NCI-H2107 (cell line): ENCODE results near the gene CDKN2A.

Experiments
- DNase-seq: peaks from one replicate; lab custom pipeline; 2025; lab: John Stamatoyannopoulos, UW

The CDKN2A gene

GRCh38 chr9:21993893-21994555 is at the start of gene CDKN2A:
Gene CDKN2A, minus strand, starts transcription at chr9:21994392.
- no peak for DNase-seq

GRCh38 chr9:22043928-22044327 is 49.7 kb upstream of the CDKN2A start:
- no peak for DNase-seq

DNA sequence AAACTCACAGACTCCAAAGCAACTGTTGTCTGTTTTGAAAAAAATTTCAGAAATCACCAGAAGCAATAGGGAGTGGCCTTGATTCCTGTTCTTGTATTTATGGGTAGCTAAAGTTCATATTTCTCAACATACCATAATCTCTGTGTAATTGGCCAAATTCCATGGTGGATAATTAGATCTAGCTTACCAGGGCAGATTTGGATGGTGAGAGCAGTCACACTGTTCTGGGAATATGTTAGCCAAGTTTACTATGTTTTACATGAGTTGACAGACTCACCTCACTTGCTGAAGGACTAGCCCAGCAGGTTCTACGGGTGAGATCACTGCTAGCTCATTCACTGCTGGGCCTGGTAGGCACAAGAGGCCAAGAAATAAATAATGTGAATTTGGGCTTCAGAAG is 47.6 kb upstream of the CDKN2A start:
- DNase-seq = no peak

- DNase-seq = no peak
These were observed 47.2 kb upstream of the CDKN2A start for GRCh38 chr9:22041344-22041743.

- DNase-seq = no peak
These were observed 46.6 kb upstream of the CDKN2A start for GRCh38 chr9:22040760-22041159.

DNA sequence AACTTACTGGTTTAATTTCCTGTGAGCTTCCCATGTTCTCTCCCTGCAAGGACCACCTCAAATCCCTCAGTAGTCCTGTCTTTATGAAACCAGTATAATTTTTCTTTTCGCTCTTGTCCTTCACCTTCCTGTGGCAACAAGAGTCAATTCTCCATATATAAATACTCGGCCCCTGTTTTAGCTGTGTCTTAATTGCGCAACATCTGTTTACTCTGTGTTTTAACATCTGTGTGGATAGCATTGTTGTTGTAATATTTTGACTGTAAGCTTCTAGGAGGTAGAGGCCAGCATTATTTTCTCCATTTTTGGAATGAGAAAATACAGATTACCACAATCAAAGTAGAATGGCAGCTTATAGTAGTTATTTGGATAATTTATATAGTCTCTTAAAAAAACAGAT is 45.1 kb upstream of the CDKN2A start:
- DNase-seq = no peak

GRCh38 chr9:22037954-22038690 is 43.9 kb upstream of the CDKN2A start:
- DNase-seq = no peak

DNA sequence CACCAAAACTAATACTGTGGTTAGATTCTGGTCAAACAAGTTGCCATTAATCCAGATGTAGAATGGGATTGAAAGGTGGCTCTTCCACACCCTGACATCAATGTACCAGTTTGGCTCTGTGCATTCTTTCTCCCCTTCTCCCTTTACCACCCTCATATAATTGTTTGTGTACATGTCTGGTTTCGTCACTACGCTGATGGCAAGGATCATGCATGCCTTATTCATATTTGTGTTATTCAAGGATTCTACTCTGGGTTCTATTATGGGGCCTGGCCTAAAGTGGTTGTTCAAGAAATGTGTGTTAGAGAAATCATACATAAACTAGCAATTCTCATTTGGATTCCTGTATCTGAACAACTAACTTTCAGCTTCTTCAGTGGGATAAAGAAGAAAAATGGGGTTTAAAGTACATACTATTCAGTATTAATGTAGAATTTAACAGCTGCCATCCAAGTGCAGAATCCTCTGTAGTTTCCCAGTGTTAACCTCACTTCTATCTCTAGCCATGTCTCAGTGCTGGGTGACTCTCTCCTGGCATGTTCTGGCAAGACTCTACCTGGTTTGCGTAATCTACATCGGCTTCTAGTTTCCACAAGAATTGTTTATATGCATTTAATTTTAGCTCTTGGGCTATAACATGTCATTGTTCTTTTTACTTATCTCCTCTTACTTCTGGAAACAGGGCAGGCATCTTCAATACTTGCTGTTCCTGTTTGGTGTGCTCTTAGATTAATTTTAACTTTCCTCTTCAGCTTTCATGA is 42.9 kb upstream of the CDKN2A start:
- no peak for DNase-seq

- DNase-seq = no peak
These were observed 41.4 kb upstream of the CDKN2A start for GRCh38 chr9:22035591-22036011.

GRCh38 chr9:22033012-22033630 is 38.9 kb upstream of the CDKN2A start:
- DNase-seq = no peak

GRCh38 chr9:22031655-22032411 is 37.6 kb upstream of the CDKN2A start:
- no peak for DNase-seq

DNA sequence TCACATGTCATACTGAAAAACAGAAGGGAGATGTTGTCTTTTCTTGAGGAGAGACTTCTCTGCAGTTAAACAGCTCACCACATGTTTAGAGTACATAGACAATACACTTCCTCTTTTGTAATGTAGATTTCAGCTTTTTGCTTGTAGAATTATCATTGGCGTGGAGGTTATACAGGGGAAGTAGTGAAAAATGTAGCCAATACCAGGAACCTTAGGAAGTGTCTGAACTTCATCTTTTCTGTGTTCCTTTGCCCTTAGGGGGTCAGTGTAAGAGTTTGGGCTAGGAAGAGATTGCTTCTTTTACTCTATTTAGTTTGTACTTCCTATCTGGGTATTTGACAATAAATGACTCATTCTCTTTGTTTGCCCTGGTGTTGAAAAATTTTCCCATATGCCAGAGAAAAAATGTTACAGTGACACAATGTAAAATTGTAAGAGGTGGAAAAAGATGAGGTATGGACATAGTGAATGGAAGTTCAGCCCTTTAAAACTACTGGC is 36.0 kb upstream of the CDKN2A start:
- no peak for DNase-seq

DNA sequence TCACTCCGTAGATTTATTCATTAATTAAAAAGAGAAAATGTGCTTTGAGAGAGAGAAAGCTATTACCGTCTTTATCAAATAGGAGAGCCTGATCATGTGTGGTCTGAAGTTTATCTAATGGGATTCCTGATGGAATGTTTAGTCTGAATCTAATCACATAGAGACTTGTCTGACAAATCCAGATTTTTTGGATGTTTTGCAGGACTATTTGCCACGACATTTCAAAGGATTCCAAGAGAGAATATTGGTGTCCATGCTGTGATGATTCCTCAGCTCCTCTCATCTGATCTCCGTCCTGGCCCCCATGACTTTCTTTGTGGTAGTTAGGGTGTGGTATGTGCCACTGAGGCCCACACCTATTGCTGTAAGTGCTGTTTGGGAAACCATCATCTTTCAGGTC is 35.0 kb upstream of the CDKN2A start:
- DNase-seq = no peak

DNA sequence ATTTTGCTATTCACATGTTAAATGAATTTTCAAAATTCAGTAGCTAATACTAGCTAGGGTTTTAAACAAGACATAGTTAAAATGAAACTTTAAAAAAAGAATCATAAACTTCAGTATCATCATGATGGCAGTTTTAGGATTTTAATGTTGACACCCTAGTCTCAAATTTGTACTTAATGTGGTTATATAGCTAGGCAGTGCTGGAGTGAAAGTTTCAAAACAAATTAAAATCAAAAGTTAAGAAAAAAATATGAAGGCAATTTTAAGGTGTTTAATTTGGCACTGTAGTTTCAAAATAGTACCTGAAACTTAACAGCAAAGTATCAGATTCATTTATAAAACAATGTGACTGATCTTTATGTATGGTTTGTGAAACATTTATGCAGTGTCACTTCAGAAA is 34.2 kb upstream of the CDKN2A start:
- DNase-seq = no peak

DNA sequence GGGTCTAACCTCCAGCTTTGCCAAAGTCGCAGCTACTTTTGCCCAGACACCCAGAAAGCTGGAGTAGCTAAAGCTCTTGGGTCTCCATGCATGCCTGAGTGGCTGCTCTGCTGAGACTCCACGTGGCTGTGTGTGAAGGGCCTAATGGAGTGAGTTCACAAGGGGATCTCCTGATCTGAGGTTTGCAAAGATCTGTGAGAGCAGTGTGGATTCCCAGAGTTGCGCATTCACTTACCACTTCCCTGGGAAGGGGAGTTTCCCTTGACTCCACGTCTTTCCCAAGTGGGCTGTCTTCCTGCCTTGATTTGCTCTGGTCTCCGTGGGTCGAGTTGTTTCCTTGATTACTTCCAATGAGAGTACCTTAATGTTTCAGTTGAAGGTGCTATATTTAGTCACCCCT is 32.5 kb upstream of the CDKN2A start:
- DNase-seq = no peak

- no peak for DNase-seq
These were observed 28.2 kb upstream of the CDKN2A start for GRCh38 chr9:22022396-22022795.

DNA sequence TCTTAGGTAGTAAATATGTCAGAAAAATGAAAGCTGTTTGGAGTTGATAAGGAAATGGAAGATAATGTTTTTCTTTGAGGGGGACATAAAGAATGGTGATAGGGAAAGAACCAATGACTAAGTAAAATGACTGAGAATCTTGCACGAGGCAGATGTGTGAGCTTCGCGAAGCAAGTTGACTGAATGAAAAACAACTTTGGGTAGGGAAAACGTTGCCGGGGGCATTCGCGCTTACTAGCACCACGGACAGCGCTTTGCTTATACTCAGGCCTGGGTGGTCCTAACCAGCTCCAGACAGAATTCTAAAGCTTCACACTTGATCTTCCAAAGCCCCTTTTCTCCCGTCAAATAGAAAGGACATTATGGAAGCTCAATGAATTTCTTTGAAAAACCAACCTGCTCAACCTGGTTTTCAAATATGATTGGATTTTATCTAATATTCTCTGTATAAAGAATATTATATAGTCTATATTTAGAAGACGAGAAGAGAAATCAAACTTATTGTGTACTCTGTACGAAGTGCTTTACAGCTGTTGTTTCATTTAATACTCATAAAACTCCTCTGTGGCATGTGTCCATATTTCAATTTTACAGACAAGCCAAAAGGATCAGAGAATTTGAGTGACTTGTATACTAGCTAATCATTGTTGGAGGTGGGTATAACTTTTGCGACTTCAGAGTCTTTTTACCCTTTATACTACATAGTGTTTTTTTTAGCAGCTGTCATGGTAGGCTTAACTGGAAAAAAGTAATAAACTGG is 16.9 kb upstream of the CDKN2A start:
- no peak for DNase-seq

GRCh38 chr9:22009506-22009867 is 15.3 kb upstream of the CDKN2A start:
- no peak for DNase-seq

GRCh38 chr9:22008717-22009505 is 14.7 kb upstream of the CDKN2A start, which contains the start of gene CDKN2B:
Gene CDKN2B, minus strand, starts transcription at chr9:22009305. Its CDS starts 352 bp downstream, at chr9:22008953.
- DNase-seq = peak; percentile 90

DNA sequence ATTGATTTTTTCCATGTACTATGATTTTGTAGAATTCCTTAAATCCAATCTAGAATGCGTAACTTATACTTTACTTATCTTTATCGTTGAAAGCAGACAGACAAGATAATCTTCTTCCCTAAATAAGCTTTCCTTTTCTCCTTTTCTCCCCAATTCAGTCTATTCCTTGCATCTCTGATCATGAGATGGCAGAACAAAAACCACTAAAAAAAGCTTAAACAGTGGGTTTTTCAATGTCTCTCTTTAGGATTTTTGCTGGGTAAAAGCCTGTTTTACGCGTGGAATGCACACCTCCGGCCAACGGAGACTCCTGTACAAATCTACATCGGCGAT is 14.2 kb upstream of the CDKN2A start:
- no peak for DNase-seq
